ENCODE measurements around the gene ADH5.
A peak's percentile ranks its signal among the peaks of the same experiment; 100 is the strongest.
"Not testable (repeated sequence)": the region's sequence is repeated elsewhere in the genome, so short reads cannot be mapped to it uniquely, and the experiment has no call there.

The ADH5 gene

GRCh38 chr4:99028187-99028586, 60.4 kb downstream of the ADH5 start:
- H4K20me1 ChIP-seq: peaks cover 18 to 99% (median 61%) of the 10 kb centered on the region in 11 experiments; a peak in 21 of 22 replicates
- no peak for TF ChIP-seq Cebpa-rat (IDR thresholded peaks at IDR 0.05)
- no peak overlapping the region for H3K27ac ChIP-seq
- H3K9ac ChIP-seq: no peak overlapping the region
- H3K4me1 ChIP-seq: peaks cover 0 to 25% (median 6%) of the 10 kb centered on the region in 10 experiments; a peak in 7 of 20 replicates
- H3K27me3 ChIP-seq: no peaks in the 10 kb centered on the region
- H3K4me2 ChIP-seq: no peak overlapping the region
- H3K4me3 ChIP-seq: no peak overlapping the region
- peaks cover 15 to 43% (median 29%) of the 10 kb centered on the region in 11 experiments; a peak in 20 of 22 replicates for H3K36me3 ChIP-seq
- H3K9me3 ChIP-seq (replicated peaks in 1 of 11): 0 out of 22 replicates have a peak, but pooled peaks cover 0 to 3% (median 0%) of the 10 kb centered on the region in 11 experiments

- no peak for TF ChIP-seq Cebpa-rat (IDR thresholded peaks at IDR 0.05)
- H3K4me3 ChIP-seq: no peak overlapping the region
- peaks cover 18 to 99% (median 64%) of the 10 kb centered on the region in 11 experiments; a peak in 21 of 22 replicates for H4K20me1 ChIP-seq
- no peak overlapping the region for H3K27ac ChIP-seq
- H3K4me1 ChIP-seq: peaks cover 0 to 25% (median 6%) of the 10 kb centered on the region in 10 experiments; a peak in 7 of 20 replicates
- H3K9me3 ChIP-seq (replicated peaks in 1 of 11): peaks cover 5 to 10% (median 7%) of the 10 kb centered on the region in 11 experiments; a peak in 20 of 22 replicates
- peak overlapping the region in 1 of 11 experiments; percentile 3; a peak in 1 of 22 replicates for H3K4me2 ChIP-seq
- H3K9ac ChIP-seq: no peak overlapping the region
- no peaks in the 10 kb centered on the region for H3K27me3 ChIP-seq
- H3K36me3 ChIP-seq: peaks cover 19 to 42% (median 31%) of the 10 kb centered on the region in 11 experiments; a peak in 21 of 22 replicates
Observed at GRCh38 chr4:99027304-99027703, 61.3 kb downstream of the ADH5 start.

GRCh38 chr4:99025506-99025905, 63.1 kb downstream of the ADH5 start:
- H3K4me3 ChIP-seq: no peak overlapping the region
- no peak for TF ChIP-seq Cebpa-rat (IDR thresholded peaks at IDR 0.05)
- H3K9me3 ChIP-seq (replicated peaks in 1 of 11): peaks cover 23 to 26% (median 25%) of the 10 kb centered on the region in 11 experiments
- no peak overlapping the region for H3K9ac ChIP-seq
- no peak overlapping the region for H3K4me2 ChIP-seq
- no peaks in the 10 kb centered on the region for H3K27me3 ChIP-seq
- no peak overlapping the region for H3K27ac ChIP-seq
- peaks cover 22 to 42% (median 35%) of the 10 kb centered on the region in 11 experiments for H3K36me3 ChIP-seq
- H4K20me1 ChIP-seq: peaks cover 18 to 99% (median 67%) of the 10 kb centered on the region in 11 experiments; a peak in 21 of 22 replicates
- peaks cover 0 to 25% (median 6%) of the 10 kb centered on the region in 10 experiments; a peak in 7 of 20 replicates for H3K4me1 ChIP-seq

GRCh38 chr4:99024481-99025275, 63.9 kb downstream of the ADH5 start:
- H3K9me3 ChIP-seq (replicated peaks in 1 of 11): peaks cover 31 to 34% (median 33%) of the 10 kb centered on the region in 11 experiments
- no peaks in the 10 kb centered on the region for H3K27me3 ChIP-seq
- H3K4me3 ChIP-seq: no peak overlapping the region
- no peak overlapping the region for H3K27ac ChIP-seq
- H3K36me3 ChIP-seq: peaks cover 22 to 42% (median 37%) of the 10 kb centered on the region in 11 experiments
- 0 out of 22 replicates have a peak overlapping the region, but pooled peaks of 2 of the 11 experiments have one; percentile 9 to 15 for H3K4me2 ChIP-seq
- no peak for TF ChIP-seq Cebpa-rat (IDR thresholded peaks at IDR 0.05)
- peaks cover 0 to 25% (median 5%) of the 10 kb centered on the region in 10 experiments; a peak in 7 of 20 replicates for H3K4me1 ChIP-seq
- no peak overlapping the region for H3K9ac ChIP-seq
- peaks cover 18 to 96% (median 67%) of the 10 kb centered on the region in 11 experiments; a peak in 21 of 22 replicates for H4K20me1 ChIP-seq

GRCh38 chr4:99023800-99024251, 64.8 kb downstream of the ADH5 start:
- H3K4me3 ChIP-seq, H3K27ac ChIP-seq, H3K27me3 ChIP-seq, H3K9ac ChIP-seq: not testable (repeated sequence)
- Histone ChIP-seq H4K20me1 (peaks cover 18 to 96% (median 64%) of the 10 kb centered on the region in 11 experiments; a peak in 21 of 22 replicates), H3K4me2 (peak overlapping the region in 2 of 11 experiments; percentile 3 to 15; a peak in 2 of 22 replicates), H3K36me3 (peaks cover 30 to 46% (median 42%) of the 10 kb centered on the region in 11 experiments), H3K9me3 (replicated peaks in 1 of 11) (peaks cover 40 to 42% (median 42%) of the 10 kb centered on the region in 11 experiments), H3K4me1 (peaks cover 0 to 25% (median 2%) of the 10 kb centered on the region in 10 experiments; a peak in 6 of 20 replicates)

GRCh38 chr4:99022566-99022965, 66.0 kb downstream of the ADH5 start:
- H3K4me1 ChIP-seq: peaks cover 0 to 25% (median 2%) of the 10 kb centered on the region in 10 experiments; a peak in 6 of 20 replicates
- TF ChIP-seq Cebpa-rat (IDR thresholded peaks at IDR 0.05): no peak
- H3K27me3 ChIP-seq: no peaks in the 10 kb centered on the region
- H4K20me1 ChIP-seq: peaks cover 18 to 92% (median 51%) of the 10 kb centered on the region in 11 experiments; a peak in 21 of 22 replicates
- H3K4me3 ChIP-seq: peak overlapping the region in 1 of 10 experiments; percentile 45; a peak in 1 of 20 replicates
- H3K4me2 ChIP-seq: no peak overlapping the region
- H3K27ac ChIP-seq: no peak overlapping the region
- no peak overlapping the region; a peak in 1 of 22 replicates for H3K9ac ChIP-seq
- H3K36me3 ChIP-seq: peaks cover 41 to 58% (median 54%) of the 10 kb centered on the region in 11 experiments
- peaks cover 53 to 55% (median 54%) of the 10 kb centered on the region in 11 experiments for H3K9me3 ChIP-seq (replicated peaks in 1 of 11)

- no peak overlapping the region for H3K9ac ChIP-seq
- no peak overlapping the region for H3K4me2 ChIP-seq
- peaks cover 10 to 92% (median 42%) of the 10 kb centered on the region in 11 experiments; a peak in 21 of 22 replicates for H4K20me1 ChIP-seq
- H3K4me1 ChIP-seq: peaks cover 0 to 19% (median 2%) of the 10 kb centered on the region in 10 experiments; a peak in 6 of 20 replicates
- peaks cover 64 to 67% (median 66%) of the 10 kb centered on the region in 11 experiments for H3K9me3 ChIP-seq (replicated peaks in 1 of 11)
- H3K4me3 ChIP-seq: peak overlapping the region in 3 of 10 experiments; percentile 8 to 31 (median 13); a peak in 1 of 20 replicates
- no peaks in the 10 kb centered on the region for H3K27me3 ChIP-seq
- TF ChIP-seq Cebpa-rat (IDR thresholded peaks at IDR 0.05): no peak
- H3K36me3 ChIP-seq: peaks cover 44 to 70% (median 66%) of the 10 kb centered on the region in 11 experiments
- no peak overlapping the region for H3K27ac ChIP-seq
Observed at GRCh38 chr4:99021386-99021785, 67.2 kb downstream of the ADH5 start.
